ENCODE results near the gene COG3.

DNA sequence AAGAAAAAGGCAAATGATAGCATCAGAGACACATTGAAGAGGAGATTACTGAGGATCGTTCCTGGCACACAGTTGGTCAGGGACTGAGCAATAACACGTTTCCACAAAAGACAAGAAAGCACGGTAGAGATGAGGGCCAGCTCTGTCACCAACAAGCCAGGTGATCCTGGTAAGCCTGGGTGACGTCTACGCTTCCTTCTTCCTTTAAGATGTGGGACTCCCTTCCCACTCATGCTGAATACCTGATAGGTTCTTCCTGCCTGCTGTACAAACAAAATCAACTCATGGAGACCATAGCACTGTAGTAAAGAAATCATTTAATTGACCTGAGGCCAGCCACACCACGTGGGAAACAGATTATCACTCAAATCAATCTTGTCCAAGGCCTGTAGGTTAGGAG lies 19.7 kb upstream of the COG3 start:
- TF ChIP-seq, protein P1, sequence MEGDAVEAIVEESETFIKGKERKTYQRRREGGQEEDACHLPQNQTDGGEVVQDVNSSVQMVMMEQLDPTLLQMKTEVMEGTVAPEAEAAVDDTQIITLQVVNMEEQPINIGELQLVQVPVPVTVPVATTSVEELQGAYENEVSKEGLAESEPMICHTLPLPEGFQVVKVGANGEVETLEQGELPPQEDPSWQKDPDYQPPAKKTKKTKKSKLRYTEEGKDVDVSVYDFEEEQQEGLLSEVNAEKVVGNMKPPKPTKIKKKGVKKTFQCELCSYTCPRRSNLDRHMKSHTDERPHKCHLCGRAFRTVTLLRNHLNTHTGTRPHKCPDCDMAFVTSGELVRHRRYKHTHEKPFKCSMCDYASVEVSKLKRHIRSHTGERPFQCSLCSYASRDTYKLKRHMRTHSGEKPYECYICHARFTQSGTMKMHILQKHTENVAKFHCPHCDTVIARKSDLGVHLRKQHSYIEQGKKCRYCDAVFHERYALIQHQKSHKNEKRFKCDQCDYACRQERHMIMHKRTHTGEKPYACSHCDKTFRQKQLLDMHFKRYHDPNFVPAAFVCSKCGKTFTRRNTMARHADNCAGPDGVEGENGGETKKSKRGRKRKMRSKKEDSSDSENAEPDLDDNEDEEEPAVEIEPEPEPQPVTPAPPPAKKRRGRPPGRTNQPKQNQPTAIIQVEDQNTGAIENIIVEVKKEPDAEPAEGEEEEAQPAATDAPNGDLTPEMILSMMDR (IDR thresholded peaks at IDR 0.05): no peak
- TF ChIP-seq POLR2A (IDR thresholded peaks at IDR 0.05): no peak

Data from lower leg skin (tissue), 3 donors.